Measurements from ENCODE around the gene ENTHD1.

The ENTHD1 gene

GRCh38 chr22:39893526-39893925 is at the start of gene ENTHD1:
Gene ENTHD1 (minus strand): TSS chr22:39893760. CDS start chr22:39887748, 6,012 bp downstream.
- Mint-ChIP-seq H3K4me1 (peaks cover 16% of the 10 kb centered on the region), H3K27ac (no peak within 1 kb of the TSS), H3K27me3 (no peaks in the 10 kb centered on the region)

GRCh38 chr22:39943337-39943736 is 49.8 kb upstream of the ENTHD1 start:
- ATAC-seq (peak; percentile 47), DNase-seq (peak; percentile 72)
- peaks cover 6% of the 10 kb centered on the region for H3K36me3 Mint-ChIP-seq (ENCODE audit: low read depth)
- peak overlapping the region; percentile 64 for H3K4me3 Mint-ChIP-seq
- H3K27me3 Mint-ChIP-seq: no peaks in the 10 kb centered on the region
- peak overlapping the region; percentile 89 for H3K27ac Mint-ChIP-seq
- H3K9me3 Mint-ChIP-seq: no peaks in the 10 kb centered on the region
- peaks cover 98% of the 10 kb centered on the region for H3K4me1 Mint-ChIP-seq

More at GRCh38 chr22:39893526-39893925, at the start of gene ENTHD1:
- ATAC-seq (no peak), DNase-seq (no peak)
- Mint-ChIP-seq H3K9me3 (no peaks in the 10 kb centered on the region), H3K4me3 (no peak within 1 kb of the TSS), H3K36me3 (ENCODE audit: low read depth) (no peaks in the 10 kb centered on the region)

- peak overlapping the region; percentile 89 for H3K27ac Mint-ChIP-seq
- peak overlapping the region; percentile 64 for H3K4me3 Mint-ChIP-seq
- peaks cover 6% of the 10 kb centered on the region for H3K36me3 Mint-ChIP-seq (ENCODE audit: low read depth)
- no peaks in the 10 kb centered on the region for H3K9me3 Mint-ChIP-seq
- H3K27me3 Mint-ChIP-seq: no peaks in the 10 kb centered on the region
- ATAC-seq: peak; percentile 50
- no peak for DNase-seq
- peaks cover 98% of the 10 kb centered on the region for H3K4me1 Mint-ChIP-seq
These were observed 49.1 kb upstream of the ENTHD1 start for GRCh38 chr22:39942439-39943230.

DNA sequence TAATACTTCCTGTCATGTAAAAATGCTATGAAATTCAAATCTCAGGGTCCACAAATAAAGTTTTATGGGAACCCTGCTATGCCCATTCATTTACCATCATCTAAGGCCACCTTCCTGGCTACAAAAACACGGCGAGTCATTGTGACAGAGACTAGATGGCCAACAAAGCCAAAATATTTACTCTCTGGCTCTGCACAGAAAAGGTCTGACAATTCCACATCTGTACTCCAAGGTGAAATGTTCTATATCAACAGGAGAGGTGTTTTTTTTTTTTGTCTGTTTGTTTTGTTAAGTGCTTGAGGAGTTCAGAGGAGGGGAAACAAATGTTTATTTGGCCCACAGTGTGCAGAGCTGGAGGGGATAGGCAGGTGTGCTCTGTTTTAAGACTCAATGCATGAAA is 48.0 kb upstream of the ENTHD1 start:
- H3K4me3 Mint-ChIP-seq: peak overlapping the region; percentile 2
- H3K36me3 Mint-ChIP-seq (ENCODE audit: low read depth): peaks cover 4% of the 10 kb centered on the region
- no peaks in the 10 kb centered on the region for H3K9me3 Mint-ChIP-seq
- H3K4me1 Mint-ChIP-seq: peaks cover 98% of the 10 kb centered on the region
- peak overlapping the region; percentile 89 for H3K27ac Mint-ChIP-seq
- H3K27me3 Mint-ChIP-seq: no peaks in the 10 kb centered on the region
- ATAC-seq (no peak), DNase-seq (no peak)

DNA sequence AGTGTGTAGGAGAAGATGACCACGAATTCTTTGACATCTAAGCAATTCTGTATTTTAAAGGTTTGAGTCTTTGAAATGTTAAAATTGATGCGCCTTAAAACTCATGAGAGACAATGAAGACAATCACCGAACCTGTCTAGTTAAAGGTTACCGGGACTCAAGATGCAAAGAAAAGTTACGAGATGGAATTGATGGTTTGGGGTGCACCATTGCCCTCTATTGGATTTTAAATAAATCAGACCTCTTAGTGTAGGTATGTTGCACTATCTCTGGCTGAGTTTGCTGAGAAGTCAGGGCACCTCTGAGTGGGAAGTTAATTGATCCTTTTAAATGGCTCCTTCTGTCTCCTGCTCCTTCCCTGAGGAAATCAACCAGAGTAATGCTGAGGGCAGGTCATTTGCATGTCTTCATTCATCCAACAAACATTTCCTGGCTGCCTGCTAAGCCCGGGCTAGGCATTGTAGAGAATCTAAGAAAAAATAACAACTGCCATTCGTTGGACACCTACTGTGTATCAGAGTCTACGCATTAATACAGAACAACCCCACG is 47.3 kb upstream of the ENTHD1 start:
- H3K4me1 Mint-ChIP-seq: peaks cover 98% of the 10 kb centered on the region
- H3K27me3 Mint-ChIP-seq: no peaks in the 10 kb centered on the region
- no peaks in the 10 kb centered on the region for H3K9me3 Mint-ChIP-seq
- ATAC-seq (no peak), DNase-seq (no peak)
- peak overlapping the region; percentile 31 for H3K4me3 Mint-ChIP-seq
- peaks cover 4% of the 10 kb centered on the region for H3K36me3 Mint-ChIP-seq (ENCODE audit: low read depth)
- peak overlapping the region; percentile 89 for H3K27ac Mint-ChIP-seq

GRCh38 chr22:39939830-39940229 is 46.3 kb upstream of the ENTHD1 start:
- H3K4me1 Mint-ChIP-seq: peaks cover 98% of the 10 kb centered on the region
- H3K4me3 Mint-ChIP-seq: peak overlapping the region; percentile 31
- peaks cover 5% of the 10 kb centered on the region for H3K36me3 Mint-ChIP-seq (ENCODE audit: low read depth)
- peak; percentile 20 for ATAC-seq
- H3K27me3 Mint-ChIP-seq: no peaks in the 10 kb centered on the region
- DNase-seq: no peak
- H3K27ac Mint-ChIP-seq: peak overlapping the region; percentile 89
- H3K9me3 Mint-ChIP-seq: no peaks in the 10 kb centered on the region

GRCh38 chr22:39938509-39939111 is 45.0 kb upstream of the ENTHD1 start:
- no peak for DNase-seq
- Mint-ChIP-seq H3K27ac (peak overlapping the region; percentile 91), H3K9me3 (no peaks in the 10 kb centered on the region), H3K4me1 (peaks cover 98% of the 10 kb centered on the region), H3K36me3 (ENCODE audit: low read depth) (peaks cover 3% of the 10 kb centered on the region), H3K27me3 (no peaks in the 10 kb centered on the region), H3K4me3 (peak overlapping the region; percentile 81)
- ATAC-seq: peak; percentile 58

- no peak for ATAC-seq
- Mint-ChIP-seq H3K27ac (peak overlapping the region; percentile 91), H3K4me3 (peak overlapping the region; percentile 81)
These were observed 44.3 kb upstream of the ENTHD1 start for GRCh38 chr22:39937906-39938305.

DNA sequence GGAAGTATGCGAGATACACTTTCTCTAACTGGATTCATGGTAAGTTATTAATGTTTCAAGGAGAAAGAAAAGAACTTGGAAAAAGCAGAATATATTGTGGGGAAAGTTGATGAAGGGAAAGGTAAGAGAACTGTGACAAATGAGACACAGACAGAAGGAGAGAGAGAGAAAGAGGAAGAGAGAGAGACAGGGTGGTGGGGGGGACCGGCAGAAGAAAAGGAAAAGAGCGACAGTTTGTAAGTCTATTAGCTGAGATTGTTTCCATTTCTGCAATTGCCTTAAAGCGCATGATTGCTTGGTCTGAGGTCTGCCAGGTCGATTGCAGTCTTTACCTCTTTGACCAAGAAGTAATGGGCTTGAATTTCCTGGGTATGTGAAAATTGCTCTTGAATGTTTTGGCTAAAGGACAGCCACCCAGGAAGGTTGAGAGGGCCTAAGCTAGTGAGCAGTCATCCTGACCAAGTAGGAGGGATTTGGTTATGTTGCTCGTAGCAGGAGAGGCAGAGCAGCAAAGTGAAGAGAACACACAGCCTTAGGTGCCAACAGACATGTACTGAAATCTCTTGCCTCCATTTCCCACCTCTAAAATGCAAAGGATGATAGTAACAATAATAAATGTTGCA is 43.1 kb upstream of the ENTHD1 start:
- Mint-ChIP-seq H3K36me3 (ENCODE audit: low read depth) (peaks cover 3% of the 10 kb centered on the region), H3K9me3 (no peaks in the 10 kb centered on the region)
- no peak for ATAC-seq

More at GRCh38 chr22:39937906-39938305, 44.3 kb upstream of the ENTHD1 start:
- Mint-ChIP-seq H3K36me3 (ENCODE audit: low read depth) (peaks cover 3% of the 10 kb centered on the region), H3K4me1 (peaks cover 98% of the 10 kb centered on the region), H3K27me3 (no peaks in the 10 kb centered on the region), H3K9me3 (no peaks in the 10 kb centered on the region)
- no peak for DNase-seq

DNA sequence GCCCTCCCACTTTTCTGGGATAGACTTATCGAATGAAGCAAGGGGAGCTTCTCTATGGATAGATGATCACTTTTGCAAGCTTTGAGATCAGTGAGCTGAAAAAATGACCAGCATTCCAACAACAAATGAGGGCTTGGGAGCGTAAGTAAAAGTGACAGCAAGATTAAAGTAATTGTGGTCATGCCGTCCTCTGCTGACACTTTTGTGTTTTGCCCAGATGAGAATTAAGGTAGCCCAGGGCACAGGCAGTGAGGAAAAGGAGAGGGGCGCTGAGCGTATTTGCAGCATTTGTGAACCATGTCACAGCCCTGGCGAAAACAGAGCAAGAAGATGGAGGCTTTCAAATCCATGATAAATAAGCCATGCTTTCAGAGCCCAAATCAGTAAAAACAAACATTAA is 42.1 kb upstream of the ENTHD1 start:
- H3K36me3 Mint-ChIP-seq (ENCODE audit: low read depth): peaks cover 3% of the 10 kb centered on the region
- DNase-seq (no peak), ATAC-seq (no peak)
- H3K4me1 Mint-ChIP-seq: peaks cover 80% of the 10 kb centered on the region
- H3K9me3 Mint-ChIP-seq: no peaks in the 10 kb centered on the region
- no peaks in the 10 kb centered on the region for H3K27me3 Mint-ChIP-seq
- H3K27ac Mint-ChIP-seq: peak overlapping the region; percentile 91
- peak overlapping the region; percentile 81 for H3K4me3 Mint-ChIP-seq

More for the DNA sequence above, 43.1 kb upstream of the ENTHD1 start:
- H3K4me3 Mint-ChIP-seq: peak overlapping the region; percentile 81
- peak overlapping the region; percentile 91 for H3K27ac Mint-ChIP-seq
- peaks cover 90% of the 10 kb centered on the region for H3K4me1 Mint-ChIP-seq
- H3K27me3 Mint-ChIP-seq: no peaks in the 10 kb centered on the region
- DNase-seq: no peak

DNA sequence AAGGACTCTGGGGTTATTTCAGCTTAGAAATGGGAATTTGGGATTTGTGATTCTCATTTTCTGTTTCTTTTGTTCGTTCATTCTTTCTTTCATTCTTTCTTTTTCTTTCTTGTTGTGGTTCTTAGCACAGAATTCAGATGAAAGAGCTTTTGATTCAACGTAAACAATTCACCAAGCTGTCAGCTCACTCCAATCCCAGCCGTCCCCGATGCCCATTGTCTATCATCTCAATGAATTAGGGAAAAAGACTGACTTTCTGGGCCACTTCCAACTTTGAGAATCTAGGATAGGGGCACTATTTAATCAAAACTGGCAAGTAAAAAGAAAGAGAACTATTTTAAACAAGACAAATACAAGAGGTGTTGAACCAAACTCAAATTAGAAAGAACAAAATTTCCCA is 41.6 kb upstream of the ENTHD1 start:
- Mint-ChIP-seq H3K9me3 (no peaks in the 10 kb centered on the region), H3K4me1 (peaks cover 75% of the 10 kb centered on the region), H3K27ac (peak overlapping the region; percentile 91), H3K4me3 (peak overlapping the region; percentile 81), H3K27me3 (no peaks in the 10 kb centered on the region), H3K36me3 (ENCODE audit: low read depth) (peaks cover 3% of the 10 kb centered on the region)
- DNase-seq (no peak), ATAC-seq (no peak)

DNA sequence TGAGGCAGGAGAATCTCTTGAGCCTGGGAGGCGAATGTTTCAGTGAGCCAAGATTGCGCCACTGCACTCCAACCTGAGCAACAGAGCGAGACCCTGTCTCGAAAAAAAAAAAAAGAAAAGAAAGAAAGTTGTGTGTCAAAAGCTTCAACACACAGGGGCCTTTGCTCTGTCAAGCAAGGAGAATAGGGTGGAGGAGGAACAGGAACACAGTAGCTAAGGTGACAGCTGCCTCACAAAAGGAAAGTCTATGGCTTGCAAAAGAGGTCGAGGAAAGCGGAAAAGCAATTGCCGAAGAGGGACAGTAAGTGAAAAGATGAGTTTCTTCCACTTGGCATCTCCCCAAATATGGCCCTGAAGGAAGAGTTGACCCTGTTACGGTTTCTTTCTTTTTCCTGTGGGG is 40.2 kb upstream of the ENTHD1 start:
- Mint-ChIP-seq H3K27me3 (no peaks in the 10 kb centered on the region), H3K4me3 (peak overlapping the region; percentile 81), H3K36me3 (ENCODE audit: low read depth) (peaks cover 3% of the 10 kb centered on the region), H3K9me3 (no peaks in the 10 kb centered on the region), H3K4me1 (peaks cover 63% of the 10 kb centered on the region), H3K27ac (peak overlapping the region; percentile 91)
- DNase-seq: no peak
- ATAC-seq: peak; percentile 13

DNA sequence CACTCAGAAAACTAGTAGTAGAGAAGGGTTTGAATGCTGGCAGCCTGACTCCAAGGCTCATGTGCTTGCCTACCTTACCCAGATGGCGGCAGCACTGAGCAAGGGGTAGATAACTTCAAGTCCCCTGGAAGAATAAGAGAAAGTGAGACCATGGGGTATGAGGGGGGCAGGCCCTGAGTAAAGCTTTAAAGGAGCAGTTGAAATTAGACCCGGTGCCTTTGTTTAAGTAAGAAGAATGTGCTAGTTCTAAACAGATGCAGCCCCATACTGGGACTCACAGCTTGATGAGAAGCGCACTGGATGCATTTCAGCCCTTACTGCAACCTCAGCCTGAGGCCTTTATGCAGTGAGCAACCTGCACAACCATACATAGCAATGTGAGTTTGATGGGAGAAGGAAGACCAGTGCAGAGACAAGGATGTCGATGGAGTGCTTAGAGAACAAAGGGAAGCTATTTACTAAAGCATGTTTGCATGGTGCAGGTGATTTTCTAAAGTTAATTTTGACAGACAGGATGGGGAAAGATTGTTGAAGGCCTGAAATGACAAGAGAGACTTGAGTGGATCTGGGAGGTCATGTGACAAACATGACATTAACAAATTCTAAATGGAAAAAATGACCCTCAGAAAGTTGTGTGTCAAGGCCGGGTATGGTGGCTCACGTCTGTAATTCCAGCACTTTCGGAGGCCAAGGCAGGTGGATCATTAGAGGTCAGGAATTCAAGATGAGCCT is 39.5 kb upstream of the ENTHD1 start:
- DNase-seq (peak; percentile 76), ATAC-seq (peak; percentile 34)
- Mint-ChIP-seq H3K9me3 (no peaks in the 10 kb centered on the region), H3K27me3 (no peaks in the 10 kb centered on the region), H3K4me3 (peak overlapping the region; percentile 81), H3K27ac (peak overlapping the region; percentile 91), H3K4me1 (peaks cover 56% of the 10 kb centered on the region), H3K36me3 (ENCODE audit: low read depth) (peaks cover 5% of the 10 kb centered on the region)

GRCh38 chr22:39932166-39932565 is 38.6 kb upstream of the ENTHD1 start:
- ATAC-seq (no peak), DNase-seq (no peak)
- peaks cover 13% of the 10 kb centered on the region for H3K36me3 Mint-ChIP-seq (ENCODE audit: low read depth)
- H3K9me3 Mint-ChIP-seq: no peaks in the 10 kb centered on the region
- H3K27me3 Mint-ChIP-seq: no peaks in the 10 kb centered on the region
- H3K4me3 Mint-ChIP-seq: no peak overlapping the region
- peaks cover 47% of the 10 kb centered on the region for H3K4me1 Mint-ChIP-seq
- no peak overlapping the region for H3K27ac Mint-ChIP-seq
